Tracheal epithelial cell (primary cell): ENCODE data around the gene MTREX. TPM values are rescaled to one million over a fixed set of nuclear protein-coding genes. Genes with fewer than 3 reads are reported as not detected.

Experiments used
- total RNA-seq: library from RNA; depleted of rRNA; stranded (reverse); fragments of >200 nt; gene quantifications from 2 replicates; pipeline ENCODE4 v1.2.1, GENCODE V29; 2014

Gene MTREX
- 108 and 114 TPM in 2 replicates for total RNA-seq

DNA sequence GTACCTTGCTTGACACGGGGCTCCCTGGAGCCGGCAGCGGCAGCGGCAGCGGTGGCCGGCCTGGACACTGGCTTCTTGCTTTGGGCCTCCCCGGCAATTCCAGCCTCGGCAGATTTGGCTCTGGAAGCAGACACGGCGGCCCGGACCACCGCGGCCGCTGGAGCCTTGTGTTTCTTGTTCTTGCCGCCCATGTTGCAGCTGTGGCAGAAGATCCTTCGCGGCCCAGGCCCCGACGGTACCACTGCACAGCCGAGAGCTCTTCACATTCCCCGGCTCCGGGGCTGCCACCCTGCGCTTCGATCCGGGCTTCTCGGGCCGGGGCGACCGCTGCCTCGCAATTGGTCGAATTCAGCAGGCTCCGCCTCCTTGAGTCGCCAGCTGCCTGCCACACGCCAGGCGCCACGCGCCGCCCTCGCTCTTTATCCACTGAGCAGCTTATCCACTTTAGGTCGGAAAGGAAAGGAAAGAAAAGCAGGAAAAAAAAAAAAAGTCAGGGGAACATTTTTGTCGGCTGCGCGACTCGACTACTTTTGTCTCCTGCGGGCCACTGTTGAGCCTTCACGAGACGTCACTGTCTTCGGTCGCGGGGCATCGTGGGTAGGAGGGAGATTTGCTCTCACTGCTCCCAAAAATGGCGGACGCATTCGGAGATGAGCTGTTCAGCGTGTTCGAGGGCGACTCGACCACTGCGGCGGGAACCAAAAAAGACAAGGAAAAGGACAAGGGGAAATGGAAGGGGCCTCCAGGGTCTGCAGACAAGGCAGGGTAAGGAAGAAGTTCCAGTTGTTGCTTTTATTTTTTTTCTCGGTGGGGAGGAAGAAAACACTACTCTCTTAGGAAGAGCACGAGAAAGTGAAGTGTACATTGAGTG lies at the start of gene MTREX, which contains the start of gene DHX29:
MTREX (plus strand) TSS at position 607 of the 871 bp plus-strand sequence; CDS start at position 632, 25 bp downstream.
DHX29 (minus strand) TSS at position 312 of the 871 bp plus-strand sequence; CDS start at position 191, 121 bp downstream.

Other genes with a start within 250 kb of the MTREX start
- not detected in 2 replicates for gene GZMA, start 205.3 kb upstream of the MTREX start, total RNA-seq
- gene GPX8, start 147.8 kb upstream of the MTREX start, total RNA-seq, result 19.2 and 21.0 TPM in 2 replicates
- not detected in 2 replicates for gene CDC20B, start 134.8 kb upstream of the MTREX start, total RNA-seq
- 0.48 TPM in 1 of 2 replicates, not detected in the other for gene MCIDAS, start 80.7 kb upstream of the MTREX start, total RNA-seq
- gene CCNO, start 74.4 kb upstream of the MTREX start, total RNA-seq, result 1.2 and 7.2 TPM in 2 replicates
- gene DHX29, start 295 bp upstream of the MTREX start, total RNA-seq, result 20.5 and 30.9 TPM in 2 replicates
- 31.8 and 56.9 TPM in 2 replicates for gene PLPP1, start 227.0 kb downstream of the MTREX start, total RNA-seq